NCI-H1694 (cell line): ENCODE measurements around the gene NKAIN4.

Experiments
- DNase-seq: peaks from one replicate; lab custom pipeline; 2025; lab: John Stamatoyannopoulos, UW

NKAIN4 gene

GRCh38 chr20:63219447-63219821 is 34.8 kb downstream of the NKAIN4 start:
- DNase-seq: no peak

DNA sequence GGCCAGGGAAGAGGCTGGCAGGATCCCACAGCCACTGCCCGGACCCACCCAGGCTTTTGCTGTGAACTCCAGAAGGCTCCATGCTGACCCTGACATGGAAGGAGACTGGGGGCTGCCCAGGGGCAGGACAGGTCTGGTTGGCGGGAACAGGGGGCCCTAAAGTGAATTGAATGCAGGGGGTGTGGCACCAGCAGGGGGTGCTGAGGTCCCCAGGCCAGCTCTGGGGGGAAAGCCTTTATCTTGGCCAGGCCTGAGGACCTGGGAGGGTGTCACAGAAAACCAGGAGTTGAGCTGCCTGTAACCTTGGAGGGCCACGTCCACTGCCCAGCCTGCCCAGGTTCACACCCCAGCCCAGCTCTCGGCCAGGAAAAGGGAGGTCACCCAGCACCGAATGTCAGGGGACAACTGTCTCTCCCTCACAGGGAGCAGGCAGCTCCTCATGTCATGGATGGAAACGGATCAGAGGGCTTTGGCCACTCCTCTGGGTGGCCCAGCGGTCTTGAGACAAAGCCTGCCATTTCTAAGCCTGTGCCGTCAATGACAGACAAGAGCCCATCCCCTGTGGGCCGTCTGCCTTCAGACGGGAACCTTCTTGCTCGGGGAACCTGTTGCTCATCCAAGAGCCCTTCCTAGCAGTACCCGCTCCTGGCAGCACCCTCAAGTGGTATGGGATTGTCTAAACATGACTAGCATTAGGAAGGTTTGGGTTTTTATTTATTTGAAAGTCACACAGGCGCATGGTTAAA is 35.4 kb downstream of the NKAIN4 start:
- DNase-seq: no peak

GRCh38 chr20:63217706-63218105 is 36.6 kb downstream of the NKAIN4 start:
- no peak for DNase-seq

GRCh38 chr20:63216849-63217471 is 37.3 kb downstream of the NKAIN4 start:
- no peak for DNase-seq

DNA sequence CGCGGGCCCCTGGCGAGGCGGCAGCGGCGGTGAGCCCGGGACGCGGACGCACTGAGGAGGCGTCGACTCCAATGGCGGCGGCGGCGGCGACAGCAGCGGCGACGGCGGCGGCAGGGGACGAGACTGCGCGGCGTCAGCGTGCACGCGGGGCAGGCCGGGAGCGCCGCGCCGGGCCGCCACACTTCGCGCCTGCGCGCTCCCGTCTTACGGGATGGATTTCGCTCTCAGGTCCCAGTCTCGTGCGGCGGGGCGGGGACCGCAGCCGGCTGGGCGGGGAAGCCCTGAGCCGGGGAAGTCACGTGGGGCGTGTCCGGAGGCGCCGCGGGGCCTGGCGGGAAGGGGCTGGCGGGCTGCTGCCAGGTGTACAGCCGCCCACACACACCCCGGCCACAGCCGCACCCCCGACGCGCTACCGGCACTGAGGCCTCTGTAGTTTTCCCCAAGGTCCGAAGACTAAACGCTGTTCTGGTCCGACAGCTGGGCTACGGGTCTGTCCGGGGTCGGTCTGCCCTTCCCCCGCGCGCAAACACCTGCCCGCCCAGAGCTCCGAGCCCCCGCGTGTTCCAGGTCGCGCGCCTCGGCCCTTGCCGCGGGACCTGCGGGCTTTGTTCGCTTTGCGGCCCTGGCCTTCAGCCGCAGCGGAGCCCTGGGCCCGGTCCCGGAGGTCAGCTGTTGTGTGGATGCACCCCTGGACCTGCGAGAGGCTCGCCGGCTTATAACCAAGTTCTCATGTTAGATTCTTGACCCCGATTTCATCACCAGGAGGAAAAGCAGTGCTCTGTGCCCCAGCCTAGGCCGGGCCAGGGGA is 38.0 kb downstream of the NKAIN4 start, which contains the start of gene YTHDF1:
YTHDF1 (minus strand) TSS at position 91 of the 808 bp plus-strand sequence. CDS start 239 bp downstream, outside the sequence.
- DNase-seq: peak; percentile 73

DNA sequence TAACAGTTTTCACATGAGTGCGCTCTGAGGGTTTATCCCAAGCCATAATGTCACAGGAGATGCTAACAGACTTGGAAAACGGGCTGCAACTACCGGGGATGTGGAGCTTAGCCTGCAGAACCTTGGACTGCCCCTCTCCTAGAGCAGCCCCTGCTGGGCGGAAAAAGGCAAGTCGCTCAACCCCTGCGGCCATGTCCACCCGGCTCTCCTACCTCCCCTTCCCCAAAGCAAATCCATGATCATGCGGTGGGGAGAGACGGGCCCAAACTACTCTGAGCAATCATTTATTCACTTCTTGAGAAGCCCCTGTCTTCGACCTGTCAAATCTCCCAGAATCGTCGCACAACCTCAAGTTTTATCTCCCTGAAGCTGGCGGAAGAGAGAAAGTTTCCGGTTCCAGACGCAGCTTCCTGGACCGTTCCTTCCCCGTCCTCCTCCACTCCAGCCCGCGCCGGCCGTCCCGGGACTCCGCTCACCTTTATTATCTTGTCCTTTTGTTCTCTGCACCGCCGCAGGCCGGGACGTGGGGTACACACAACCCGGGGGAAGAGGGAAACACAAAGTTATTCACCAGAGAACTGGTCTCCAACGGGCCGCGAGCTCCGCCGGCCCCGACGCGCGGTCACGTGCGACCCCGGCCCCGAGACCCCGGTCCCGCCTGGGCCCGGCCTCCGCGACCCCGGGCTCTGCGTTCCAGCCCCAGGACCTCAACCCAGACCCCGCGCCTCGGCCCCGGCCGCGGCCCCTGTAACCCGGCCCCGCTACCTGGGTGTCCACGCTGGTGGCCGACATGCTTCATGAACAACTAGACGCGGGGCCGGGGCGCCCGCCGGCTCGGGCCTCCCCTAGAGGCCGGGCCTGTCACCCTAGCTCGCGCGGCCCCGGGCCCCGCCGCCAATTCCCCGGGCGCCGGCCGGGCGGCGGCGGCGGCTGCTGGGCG is 38.9 kb downstream of the NKAIN4 start:
- DNase-seq: no peak

DNA sequence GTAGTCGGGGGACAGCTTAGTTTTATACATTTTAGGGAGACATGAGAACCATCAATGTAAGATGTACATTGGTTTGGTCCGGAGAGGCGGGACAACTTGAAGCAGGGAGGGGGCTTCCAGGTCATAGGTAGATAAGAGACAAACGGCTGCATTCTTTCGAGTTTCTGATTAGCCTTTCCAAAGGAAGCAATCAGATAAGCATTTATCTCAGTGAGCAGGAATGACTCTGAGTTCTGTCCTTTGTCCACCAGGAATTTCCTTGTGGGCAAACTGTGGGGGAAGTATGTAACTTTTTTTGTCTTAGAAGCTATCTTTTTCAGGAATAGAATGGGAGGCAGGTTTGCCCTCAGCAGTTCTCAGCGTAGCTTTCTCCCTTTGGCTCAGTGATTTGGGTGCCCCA is 39.7 kb downstream of the NKAIN4 start:
- no peak for DNase-seq

DNA sequence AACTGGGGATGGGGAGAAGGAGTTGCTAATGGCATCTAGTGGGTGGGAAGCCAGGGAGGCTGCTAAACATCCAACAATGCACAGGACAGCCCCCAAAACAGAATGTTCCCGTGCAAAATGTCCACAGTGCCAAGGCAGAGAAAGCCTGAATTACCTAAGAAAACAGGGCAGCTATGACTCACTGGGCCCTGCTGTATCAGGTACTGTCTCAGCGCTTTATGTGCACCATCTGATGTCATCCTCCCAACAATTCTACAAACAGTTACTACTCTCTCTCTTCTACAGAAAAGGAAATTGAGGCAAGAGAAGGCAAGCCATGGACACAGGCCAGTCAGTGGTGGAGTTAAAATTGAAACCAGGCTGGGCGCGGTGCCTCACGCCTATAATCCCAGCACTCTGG is 41.5 kb downstream of the NKAIN4 start:
- DNase-seq: no peak

GRCh38 chr20:63212393-63212730 is 41.9 kb downstream of the NKAIN4 start:
- no peak for DNase-seq

GRCh38 chr20:63210011-63210605 is 44.2 kb downstream of the NKAIN4 start:
- no peak for DNase-seq

GRCh38 chr20:63208346-63208909 is 45.8 kb downstream of the NKAIN4 start:
- DNase-seq: no peak

DNA sequence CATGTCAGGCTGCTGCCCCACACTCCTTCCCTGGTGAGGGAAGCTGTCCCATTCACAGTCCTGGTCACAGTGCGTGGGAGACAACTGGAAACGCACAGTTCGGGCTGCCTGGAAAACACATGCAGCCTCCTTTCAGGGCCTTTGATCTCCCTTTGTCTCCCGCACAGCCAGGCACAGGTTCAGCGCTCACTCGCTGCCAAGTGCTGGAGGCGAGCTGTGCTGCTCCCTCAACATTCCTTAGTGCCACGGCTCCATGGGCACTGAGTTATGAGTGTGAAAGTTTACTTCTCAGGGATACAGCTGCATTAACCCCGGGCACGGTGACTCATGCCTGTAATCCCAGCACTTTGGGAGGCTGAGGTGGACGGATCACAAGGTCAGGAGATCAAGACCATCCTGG is 47.4 kb downstream of the NKAIN4 start:
- DNase-seq: no peak

DNA sequence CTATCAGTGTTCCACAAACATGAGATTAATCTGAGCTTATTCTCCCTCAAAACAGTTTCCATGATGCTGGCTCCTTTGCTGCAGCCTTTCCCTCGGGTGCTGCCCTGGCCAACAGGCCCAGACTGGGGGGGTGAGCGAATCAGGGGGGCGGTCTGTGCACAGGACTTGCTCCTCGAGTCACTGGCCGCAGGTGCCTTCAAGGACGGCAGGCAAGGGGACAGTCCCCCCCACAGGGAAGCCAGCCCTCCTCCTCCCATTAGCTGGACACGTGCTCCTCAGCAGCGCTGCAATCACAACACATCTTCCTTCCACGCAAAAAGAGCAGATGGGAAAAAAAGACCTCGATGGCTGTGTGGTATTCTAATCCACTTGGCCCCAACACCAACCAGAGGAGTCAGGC is 48.4 kb downstream of the NKAIN4 start:
- no peak for DNase-seq

- no peak for DNase-seq
Measured at GRCh38 chr20:63204362-63204761, 49.9 kb downstream of the NKAIN4 start.

DNA sequence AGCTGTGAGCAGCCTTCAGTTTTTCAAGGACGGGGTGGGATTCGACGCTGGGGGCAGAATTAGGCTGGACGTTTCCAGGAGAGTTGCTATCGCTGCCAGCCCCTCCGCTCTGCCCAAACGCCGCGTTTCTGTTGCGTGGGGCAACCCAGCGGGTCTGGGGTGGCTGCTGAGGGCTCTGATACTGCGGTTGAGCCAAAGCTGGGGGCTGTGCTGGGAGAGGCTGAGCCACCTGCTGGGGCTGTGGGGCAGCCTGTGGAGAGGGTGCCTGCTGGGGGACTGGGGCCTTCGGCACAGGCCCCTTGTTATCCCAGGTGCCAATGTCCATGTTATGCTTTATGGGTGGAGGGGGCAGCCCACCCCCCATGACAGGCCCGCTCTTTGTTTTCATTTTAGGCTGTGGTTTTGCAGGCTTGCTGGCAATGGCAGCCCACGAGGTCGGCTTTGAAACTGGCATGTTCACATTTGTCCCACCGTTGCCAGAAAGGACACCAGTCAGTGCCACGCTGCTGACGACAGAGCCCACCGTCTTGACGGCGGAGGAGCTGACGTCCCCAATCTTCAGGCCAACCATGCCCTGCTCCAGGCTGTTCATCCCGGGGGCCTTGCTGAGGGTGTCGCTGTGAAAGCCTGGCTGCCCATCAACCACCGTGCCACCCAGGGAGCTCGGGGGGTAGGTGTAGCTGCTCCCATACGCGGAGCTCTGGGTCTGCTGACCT is 51.3 kb downstream of the NKAIN4 start:
- no peak for DNase-seq

- no peak for DNase-seq
Measured at GRCh38 chr20:63202021-63202420, 52.2 kb downstream of the NKAIN4 start.

- no peak for DNase-seq
Measured at GRCh38 chr20:63198606-63199005, 55.7 kb downstream of the NKAIN4 start.

DNA sequence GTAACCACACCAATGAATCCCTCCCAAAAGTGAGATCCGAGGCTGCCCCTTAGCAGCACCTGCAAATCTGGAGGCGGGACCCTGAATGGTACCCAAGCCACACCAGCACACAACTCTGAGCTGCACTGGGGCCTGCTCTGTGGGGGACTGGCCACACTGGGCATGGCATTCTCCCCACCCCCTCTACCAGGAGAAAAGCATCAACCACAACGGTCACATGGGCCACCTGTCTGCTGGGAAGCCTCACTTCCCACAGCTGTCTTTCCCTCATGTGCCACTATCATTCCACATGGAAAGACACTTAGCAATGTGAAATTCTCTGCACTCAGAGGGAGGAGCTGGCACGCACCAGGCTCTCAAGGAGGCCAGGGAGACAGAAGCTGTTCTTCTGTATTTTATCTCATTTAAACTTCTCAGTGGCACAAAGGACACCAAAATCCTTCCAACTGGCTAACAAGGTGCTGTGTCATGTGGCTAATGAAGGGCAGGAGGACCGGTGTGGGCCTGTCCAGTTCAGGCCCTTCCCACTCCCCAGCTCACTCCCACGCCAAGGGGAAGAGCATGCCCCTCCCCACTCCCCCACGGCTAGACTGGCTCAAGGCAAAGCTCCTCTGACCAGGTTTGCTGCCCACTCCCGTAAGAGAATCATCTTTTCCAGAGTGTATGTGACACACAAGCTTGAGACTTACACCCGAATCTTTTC is 57.3 kb downstream of the NKAIN4 start:
- no peak for DNase-seq

DNA sequence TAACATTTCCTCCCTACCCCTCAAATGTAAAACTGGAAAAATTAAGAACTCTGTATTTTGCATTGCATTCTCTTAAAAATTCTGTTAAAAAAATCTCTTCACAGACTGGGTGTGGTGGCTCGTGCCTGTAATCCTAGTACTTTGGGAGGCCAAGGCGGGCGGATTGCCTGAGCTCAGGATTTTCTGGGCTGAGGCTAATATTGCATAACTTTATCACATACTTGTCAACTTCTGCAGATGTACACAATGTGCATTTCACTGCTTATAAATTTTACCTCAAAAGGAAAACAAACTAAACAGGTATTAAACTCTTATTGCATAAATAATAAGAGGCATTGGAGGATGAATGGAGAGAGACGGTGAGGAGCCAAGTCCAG is 59.5 kb downstream of the NKAIN4 start:
- no peak for DNase-seq
